K562 (cell line): ENCODE results near the gene UBXN10. TPM values are rescaled to one million over a fixed set of nuclear protein-coding genes. Genes with fewer than 3 reads are reported as not detected.

ENCODE experiments used
- ATAC-seq: fragments of 200-7000 bp; cut with Tn5 transposase; 3 replicates; pipeline ENCODE4 v1.9.1; 2020; ENCODE audit warnings: moderate library complexity
- BruUV-seq: library from RNA; stranded (reverse); fragments of 400-500 nt; replicated peaks from 2 replicates; lab custom pipeline; 2021; lab: Mats Ljungman, UMichigan
- CTCF ChIA-PET: fragments of 300-600 bp; formaldehyde crosslinking; extraction: SDS; loops from one replicate; lab custom pipeline; 2021; ENCODE audit warnings: low intra/inter-chr PET ratio; lab: Yijun Ruan, JAX
- POLR2A ChIA-PET: fragments of 300-600, 350-650 bp; sonication (Branson Sonifier 250); formaldehyde crosslinking; extraction: SDS; loops from one replicate; lab custom pipeline; 2021; ENCODE audit warnings: antibody characterized with exemption, inconsistent platforms; lab: Yijun Ruan, JAX
- DNase-seq, 4 experiments: peaks; one replicate each; pipeline versions ENCODE4 v3.0.0 to v3.0.0-alpha.2; 2011 to 2018; ENCODE audit warnings: low spot score in 3 of 4, mixed read lengths in 3 of 4; ENCODE audit errors: extremely low read depth in 1 of 4
- FAIRE-seq: peaks from 2 replicates; lab custom pipeline; 2011; peaks lifted over from hg19 to GRCh38; lab: Jason Lieb, UNC
- H2AFZ ChIP-seq: 2 replicates; pipeline ENCODE4 v1.6.0; 2011; ENCODE audit warnings: low read depth, low read length, control low read depth, inconsistent platforms
- H3K27ac ChIP-seq: fragments of 200-600 bp; 3 replicates; pipeline ENCODE4 v1.8.0; 2011; ENCODE audit warnings: low read depth, mild to moderate bottlenecking, control low read depth, inconsistent platforms, low read length, moderate library complexity, mixed read lengths; ENCODE audit errors: extremely low read depth
- H3K27me3 ChIP-seq, 2 experiments: fragments of 300-600 bp in 1 of 2; 2 replicates in 1 of 2; 3 replicates in 1 of 2; pipeline versions ENCODE4 v1.6.0 to v1.8.0; 2011; ENCODE audit warnings: inconsistent platforms in 2 of 2, low read length in 2 of 2, mild to moderate bottlenecking in 1 of 2, mixed read lengths in 1 of 2, moderate library complexity in 1 of 2; ENCODE audit not compliant: control insufficient read depth in 2 of 2, insufficient read depth in 2 of 2
- H3K36me3 ChIP-seq: fragments of 300-600 bp; 3 replicates; pipeline ENCODE4 v1.8.0; 2011; ENCODE audit warnings: mild to moderate bottlenecking, low read length, inconsistent platforms; ENCODE audit not compliant: control insufficient read depth, insufficient read depth
- H3K4me1 ChIP-seq, 2 experiments: fragments of 200-600 bp in 1 of 2; replicated peaks in 1 of 2; 2 replicates in 1 of 2; 3 replicates in 1 of 2; pipeline versions ENCODE4 v1.5.1 to v1.8.0; 2011; ENCODE audit warnings: inconsistent platforms in 2 of 2, low read length in 2 of 2, mild to moderate bottlenecking in 1 of 2, mixed read lengths in 1 of 2, moderate library complexity in 1 of 2; ENCODE audit not compliant: control insufficient read depth in 2 of 2, insufficient read depth in 2 of 2
- H3K4me2 ChIP-seq: 2 replicates; pipeline ENCODE4 v1.6.1; 2011; ENCODE audit warnings: low read length, control low read depth, inconsistent platforms, mixed read lengths; ENCODE audit not compliant: insufficient read depth
- H3K4me3 ChIP-seq: fragments of 200-600 bp; sonication (generic), shearing (Covaris generic); 2 replicates; pipeline ENCODE4 v1.5.1; 2016; ENCODE audit warnings: control low read depth, inconsistent platforms
- H3K79me2 ChIP-seq: fragments of 200-600 bp; 3 replicates; pipeline ENCODE4 v1.8.0; 2011; ENCODE audit warnings: low read length, inconsistent platforms; ENCODE audit not compliant: control insufficient read depth, insufficient read depth
- H3K9ac ChIP-seq, 2 experiments: 2 replicates each; pipeline versions ENCODE4 v1.6.0 to v1.6.1; 2011; ENCODE audit warnings: low read depth in 2 of 2, low read length in 2 of 2, control low read depth in 1 of 2, inconsistent platforms in 1 of 2, mild to moderate bottlenecking in 1 of 2, mixed read lengths in 1 of 2; ENCODE audit not compliant: insufficient read depth in 1 of 2
- H3K9me1 ChIP-seq: one replicate; pipeline ENCODE4 v1.6.0; 2011; ENCODE audit warnings: inconsistent platforms, mild to moderate bottlenecking, low read length, moderate library complexity; ENCODE audit not compliant: control insufficient read depth, insufficient read depth
- H3K9me3 ChIP-seq: replicated peaks from 2 replicates; pipeline ENCODE4 v1.5.1; 2011; ENCODE audit warnings: low read depth, low read length, inconsistent platforms; ENCODE audit not compliant: control insufficient read depth, insufficient read depth
- H4K20me1 ChIP-seq: replicated peaks from 2 replicates; pipeline ENCODE4 v1.6.1; 2011; ENCODE audit warnings: low read length, inconsistent platforms, mixed read lengths; ENCODE audit not compliant: control insufficient read depth, insufficient read depth
- ADNP ChIP-seq: fragments of 200-800 bp; sonication (Bioruptor generic); IDR thresholded peaks from 2 replicates; pipeline ENCODE4 v1.6.1; 2016; ENCODE audit warnings: missing genetic modification characterization, missing compliant biosample characterization
- ARID4B ChIP-seq: sonication (generic); formaldehyde crosslinking; IDR thresholded peaks from 2 replicates; pipeline ENCODE4 v1.8.0; 2022; ENCODE audit warnings: mild to moderate bottlenecking, missing genetic modification reagents
- HDAC3 ChIP-seq: fragments of 450-650 bp; IDR thresholded peaks from 2 replicates; pipeline ENCODE4 v1.6.1; 2018; ENCODE audit warnings: borderline replicate concordance, mild to moderate bottlenecking, moderate library complexity; ENCODE audit not compliant: partially characterized antibody
- HMG20A ChIP-seq: fragments of 450-650 bp; formaldehyde crosslinking; conservative IDR thresholded peaks from 2 replicates; pipeline ENCODE4 v1.4.0; 2020; ENCODE audit warnings: mild to moderate bottlenecking, mixed read lengths
- MCM3 ChIP-seq: fragments of 450-650 bp; IDR thresholded peaks from 2 replicates; pipeline ENCODE4 v1.6.1; 2016
- NCOA2 ChIP-seq, 2 experiments: fragments of 450-650 bp; IDR thresholded peaks; 2 replicates each; pipeline ENCODE4 v1.6.1; 2018; ENCODE audit warnings: mild to moderate bottlenecking in 2 of 2, moderate library complexity in 1 of 2; ENCODE audit not compliant: partially characterized antibody in 2 of 2
- NONO ChIP-seq, 2 experiments: fragments of 200-400 bp in 1 of 2; fragments of 450-650 bp in 1 of 2; formaldehyde crosslinking in 1 of 2; IDR thresholded peaks; 2 replicates each; pipeline ENCODE4 v1.6.1; 2017; ENCODE audit warnings: low read depth in 2 of 2, mild to moderate bottlenecking in 2 of 2, moderate library complexity in 2 of 2, low read length in 1 of 2
- REST ChIP-seq, 2 experiments: fragments of 450-650 bp; formaldehyde crosslinking in 1 of 2; IDR thresholded peaks; 2 replicates each; pipeline versions ENCODE4 v1.4.0 to v1.6.1; 2014 to 2020; ENCODE audit warnings: mild to moderate bottlenecking in 2 of 2, borderline replicate concordance in 1 of 2, low read depth in 1 of 2
- ZNF316 ChIP-seq: fragments of 450-650 bp; IDR thresholded peaks from 2 replicates; pipeline ENCODE4 v1.6.1; 2016
- WGBS: fragments of 100-300 bp; shearing (Covaris generic); methylation state at CpG from one replicate; pipeline ENCODE4 v1.1.6; 2016; ENCODE audit warnings: low coverage, mixed read lengths; ENCODE audit not compliant: insufficient coverage; ENCODE audit errors: missing lambda C conversion rate; 5-methylcytosine and 5-hydroxymethylcytosine counted together
- in situ Hi-C: fragments of 300-500 bp; cut with MboI; formaldehyde crosslinking; loops from 4 replicates; pipeline ENCODE4 v1.15.0; 2018; ENCODE audit warnings: inconsistent platforms, mixed read lengths
- intact Hi-C: fragments of 100-400 bp; cut with micrococcal nuclease; formaldehyde crosslinking; loops from 2 replicates; pipeline ENCODE4 v1.14.2; 2022
- polyA plus RNA-seq, 8 experiments: library from polyadenylated mRNA; depleted of rRNA in 4 of 8; stranded (reverse) in 5 of 8; unstranded in 3 of 8; fragments of >200 nt; fragmentation: Nextera tagmentation in 2 of 8; fragmentation: Illumina TruSeq in 1 of 8; extraction: Ambion mirVana in 2 of 8; extraction: Trizol in 1 of 8; gene quantifications; 2 replicates each; pipeline versions ENCODE4 v1.2.1 to v1.2.3, GENCODE V29; 2011 to 2014; ENCODE audit warnings: inconsistent platforms in 1 of 8, missing spikeins in 1 of 8
- total RNA-seq, 7 experiments: library from RNA; depleted of rRNA in 6 of 7; stranded (reverse); fragments of >200 nt in 6 of 7; fragmentation: Illumina TruSeq in 2 of 7; extraction: Trizol in 2 of 7; gene quantifications; 2 replicates each; pipeline versions ENCODE4 v1.2.1 to v1.2.3, GENCODE V29; 2011 to 2021; ENCODE audit warnings: low replicate concordance in 1 of 7

UBXN10 gene
- total and polyA plus RNA-seq, 9 of the 15 experiments (the other 6 are each of a cell fraction or from before 2014, with no cell fraction given): 10.7 to 17.7 (median 13.6) TPM

- POLR2A ChIA-PET: interaction anchor here (1.0 kb wide), 1 partner anchor 8 kb away, joined by 3 read pairs; no protein-coding TSS in a partner anchor
- FAIRE-seq: no peak
- DNase-seq: no peak
- Histone ChIP-seq H4K20me1 (no peaks in the 10 kb centered on the region; the same call in 1 of the 2 replicates), H3K27ac (no peak within 1 kb of the TSS), H3K9ac (no peak within 1 kb of the TSS), H3K36me3 (no peaks in the 10 kb centered on the region), H3K4me1 (no peaks in the 10 kb centered on the region), H3K9me1 (no peaks in the 10 kb centered on the region), H3K79me2 (no peaks in the 10 kb centered on the region), H3K4me2 (no peak within 1 kb of the TSS), H3K9me3 (no peaks in the 10 kb centered on the region), H2AFZ (no peak within 1 kb of the TSS), H3K4me3 (no peak within 1 kb of the TSS), H3K27me3 (peaks cover 5 to 70% of the 10 kb centered on the region in 2 experiments; a peak in 3 of 5 replicates)
- no TSS peak for BruUV-seq
- in situ Hi-C loops (no loop called here), intact Hi-C loops (no loop called here)
- no peak for ATAC-seq
- WGBS: 3% methylated on average over 9 of the region's 9 CpGs
- CTCF ChIA-PET: no interaction called here
- TF ChIP-seq ADNP (tag): no peak
- TF ChIP-seq NCOA2 (IDR thresholded peaks at IDR 0.05; ENCODE audit: partially characterized antibody in 2 of 2): no peak
- TF ChIP-seq HMG20A (CRISPR knock-in tag): no peak
- no peak for TF ChIP-seq REST (IDR thresholded peaks at IDR 0.05; ENCODE audit: borderline replicate concordance)
- no peak for TF ChIP-seq REST (CRISPR knock-in tag; IDR thresholded peaks at IDR 0.05; ENCODE audit: low read depth)
- no peak for TF ChIP-seq NONO (IDR thresholded peaks at IDR 0.05; ENCODE audit: low read depth in 2 of 2, low read length in 1 of 2)
- no peak for TF ChIP-seq ARID4B (CRISPR knock-in tag)
- TF ChIP-seq HDAC3: no peak
- TF ChIP-seq MCM3: no peak
- TF ChIP-seq ZNF316: no peak
Observed at GRCh38 chr1:20138961-20139550, 46.8 kb upstream of the UBXN10 start, which contains the start of gene PLA2G2F. TSS of gene PLA2G2F (plus strand) at chr1:20139323. CDS start at chr1:20139428, 105 bp downstream.
